ENCODE results near the gene SORCS3.

DNA sequence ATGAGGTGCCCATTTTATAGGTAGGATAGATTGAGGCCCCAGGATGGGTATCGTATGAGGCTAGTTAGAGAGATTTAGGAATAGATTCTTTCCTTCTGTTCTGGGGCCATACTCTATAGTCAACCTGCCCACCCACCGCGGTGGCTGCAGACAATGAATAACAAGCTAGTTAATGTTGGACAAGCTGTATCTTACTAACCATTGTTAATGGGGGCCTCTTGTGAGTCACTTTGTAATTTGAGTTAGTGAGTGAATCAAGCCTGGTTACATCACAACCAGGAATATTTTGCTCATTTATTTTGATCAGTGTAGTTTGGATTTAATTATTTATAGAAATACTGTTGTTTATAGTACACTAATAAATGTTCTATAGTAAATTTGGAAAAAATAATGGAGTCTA, 7.3 kb downstream of the SORCS3 start:
- TF ChIP-seq, protein P1, sequence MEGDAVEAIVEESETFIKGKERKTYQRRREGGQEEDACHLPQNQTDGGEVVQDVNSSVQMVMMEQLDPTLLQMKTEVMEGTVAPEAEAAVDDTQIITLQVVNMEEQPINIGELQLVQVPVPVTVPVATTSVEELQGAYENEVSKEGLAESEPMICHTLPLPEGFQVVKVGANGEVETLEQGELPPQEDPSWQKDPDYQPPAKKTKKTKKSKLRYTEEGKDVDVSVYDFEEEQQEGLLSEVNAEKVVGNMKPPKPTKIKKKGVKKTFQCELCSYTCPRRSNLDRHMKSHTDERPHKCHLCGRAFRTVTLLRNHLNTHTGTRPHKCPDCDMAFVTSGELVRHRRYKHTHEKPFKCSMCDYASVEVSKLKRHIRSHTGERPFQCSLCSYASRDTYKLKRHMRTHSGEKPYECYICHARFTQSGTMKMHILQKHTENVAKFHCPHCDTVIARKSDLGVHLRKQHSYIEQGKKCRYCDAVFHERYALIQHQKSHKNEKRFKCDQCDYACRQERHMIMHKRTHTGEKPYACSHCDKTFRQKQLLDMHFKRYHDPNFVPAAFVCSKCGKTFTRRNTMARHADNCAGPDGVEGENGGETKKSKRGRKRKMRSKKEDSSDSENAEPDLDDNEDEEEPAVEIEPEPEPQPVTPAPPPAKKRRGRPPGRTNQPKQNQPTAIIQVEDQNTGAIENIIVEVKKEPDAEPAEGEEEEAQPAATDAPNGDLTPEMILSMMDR (IDR thresholded peaks at IDR 0.05), result no peak
- TF ChIP-seq POLR2A (IDR thresholded peaks at IDR 0.05), result no peak
